Nephron (organoid): ENCODE measurements around the gene HNRNPAB.

Experiments used
- H3K27ac Mint-ChIP-seq, 3 experiments: 2 replicates each; pipeline ENCODE4 v1.8.0; 2020; ENCODE audit warnings: mixed read lengths in 3 of 3, mild to moderate bottlenecking in 2 of 3, moderate library complexity in 1 of 3
- H3K27me3 Mint-ChIP-seq: 2 replicates; pipeline ENCODE4 v1.8.0; 2021; ENCODE audit warnings: low read depth, mild to moderate bottlenecking, moderate library complexity, mixed read lengths
- H3K36me3 Mint-ChIP-seq: 2 replicates; pipeline ENCODE4 v1.8.0; 2020; ENCODE audit warnings: low read depth, mixed read lengths
- H3K4me1 Mint-ChIP-seq: 2 replicates; pipeline ENCODE4 v1.8.0; 2020; ENCODE audit warnings: mixed read lengths
- H3K4me3 Mint-ChIP-seq, 3 experiments: 2 replicates each; pipeline ENCODE4 v1.8.0; 2020; ENCODE audit warnings: mild to moderate bottlenecking in 3 of 3, mixed read lengths in 3 of 3, moderate library complexity in 2 of 3
- H3K9me3 Mint-ChIP-seq: 2 replicates; pipeline ENCODE4 v1.8.0; 2020; ENCODE audit warnings: mixed read lengths
- TF ChIP-seq, protein P1 (sequence below), 3 experiments: fragments of 200-600 bp; sonication (generic); IDR thresholded peaks; one replicate each; pipeline ENCODE4 v1.5.0; 2021; ENCODE audit warnings: antibody characterized with exemption in 3 of 3; ENCODE audit not compliant: unreplicated experiment in 3 of 3

The HNRNPAB gene

DNA sequence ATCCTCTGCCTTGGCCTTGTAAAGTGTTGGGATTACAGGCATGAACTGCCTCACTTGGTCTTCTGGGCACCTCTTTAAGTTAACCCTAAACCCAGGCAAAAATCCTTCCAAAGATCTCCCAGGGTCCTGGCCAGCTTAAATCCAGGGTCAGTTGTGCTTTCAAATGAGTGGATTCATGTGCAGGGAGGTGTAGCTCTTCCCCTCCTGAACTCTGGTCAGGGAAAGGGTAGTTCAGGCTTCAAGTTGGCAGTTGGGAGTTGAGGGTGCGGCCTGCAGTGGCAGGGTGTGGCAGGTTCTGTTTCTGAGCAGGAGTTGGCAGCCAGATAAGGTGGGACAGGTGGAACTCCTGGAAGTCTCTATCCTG, 3.6 kb downstream of the HNRNPAB start:
- Mint-ChIP-seq H3K27ac (peak overlapping the region in 1 of 3 experiments; percentile 57), H3K9me3 (no peaks in the 10 kb centered on the region), H3K27me3 (peaks cover 3% of the 10 kb centered on the region), H3K4me3 (peak overlapping the region; percentile 72 to 89 (median 83)), H3K4me1 (peaks cover 32% of the 10 kb centered on the region), H3K36me3 (peaks cover 72% of the 10 kb centered on the region)
- TF ChIP-seq, protein P1, sequence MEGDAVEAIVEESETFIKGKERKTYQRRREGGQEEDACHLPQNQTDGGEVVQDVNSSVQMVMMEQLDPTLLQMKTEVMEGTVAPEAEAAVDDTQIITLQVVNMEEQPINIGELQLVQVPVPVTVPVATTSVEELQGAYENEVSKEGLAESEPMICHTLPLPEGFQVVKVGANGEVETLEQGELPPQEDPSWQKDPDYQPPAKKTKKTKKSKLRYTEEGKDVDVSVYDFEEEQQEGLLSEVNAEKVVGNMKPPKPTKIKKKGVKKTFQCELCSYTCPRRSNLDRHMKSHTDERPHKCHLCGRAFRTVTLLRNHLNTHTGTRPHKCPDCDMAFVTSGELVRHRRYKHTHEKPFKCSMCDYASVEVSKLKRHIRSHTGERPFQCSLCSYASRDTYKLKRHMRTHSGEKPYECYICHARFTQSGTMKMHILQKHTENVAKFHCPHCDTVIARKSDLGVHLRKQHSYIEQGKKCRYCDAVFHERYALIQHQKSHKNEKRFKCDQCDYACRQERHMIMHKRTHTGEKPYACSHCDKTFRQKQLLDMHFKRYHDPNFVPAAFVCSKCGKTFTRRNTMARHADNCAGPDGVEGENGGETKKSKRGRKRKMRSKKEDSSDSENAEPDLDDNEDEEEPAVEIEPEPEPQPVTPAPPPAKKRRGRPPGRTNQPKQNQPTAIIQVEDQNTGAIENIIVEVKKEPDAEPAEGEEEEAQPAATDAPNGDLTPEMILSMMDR (IDR thresholded peaks at IDR 0.05; ENCODE audit: unreplicated experiment in 3 of 3), result no peak

DNA sequence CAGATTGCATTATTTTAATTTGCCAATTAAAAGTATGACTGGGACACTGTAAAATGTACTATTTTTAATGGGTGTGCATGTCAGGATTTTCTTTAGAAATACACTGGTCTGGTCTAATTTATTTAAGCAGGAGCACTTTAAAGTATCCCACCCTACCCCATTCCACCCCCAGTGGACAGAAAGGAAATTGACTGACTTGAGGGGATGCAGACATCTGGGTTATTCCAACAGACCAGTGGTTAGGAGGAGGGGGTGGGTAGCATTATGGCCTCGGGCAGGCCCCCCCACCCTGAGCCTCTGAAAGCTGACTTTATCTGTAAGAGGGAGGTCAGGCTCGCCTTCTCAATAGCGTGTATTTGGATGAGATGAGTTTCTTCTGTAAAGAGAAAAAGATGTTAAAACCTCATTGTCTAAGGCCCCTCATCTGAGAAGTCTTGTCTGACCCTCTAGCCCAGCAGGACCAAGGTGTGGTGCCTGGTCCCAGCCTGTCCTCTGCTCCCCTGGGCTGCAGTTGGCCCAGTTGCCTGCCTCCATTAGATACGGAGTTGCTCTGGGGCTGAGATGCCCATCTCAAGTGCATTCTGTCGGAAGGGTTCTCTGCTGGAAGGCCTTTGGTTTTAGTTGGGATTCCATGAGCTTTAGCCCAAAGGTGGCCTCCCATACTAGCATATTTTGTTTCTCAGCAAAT, 4.4 kb downstream of the HNRNPAB start:
- TF ChIP-seq, protein P1 (IDR thresholded peaks at IDR 0.05; ENCODE audit: unreplicated experiment in 3 of 3), result peak in 1 of 3 experiments; percentile 18
- peaks cover 3% of the 10 kb centered on the region for H3K27me3 Mint-ChIP-seq
- peaks cover 79% of the 10 kb centered on the region for H3K36me3 Mint-ChIP-seq
- peak overlapping the region in 1 of 3 experiments; percentile 37 for H3K27ac Mint-ChIP-seq
- no peaks in the 10 kb centered on the region for H3K9me3 Mint-ChIP-seq
- no peak overlapping the region for H3K4me3 Mint-ChIP-seq
- peaks cover 35% of the 10 kb centered on the region for H3K4me1 Mint-ChIP-seq

DNA sequence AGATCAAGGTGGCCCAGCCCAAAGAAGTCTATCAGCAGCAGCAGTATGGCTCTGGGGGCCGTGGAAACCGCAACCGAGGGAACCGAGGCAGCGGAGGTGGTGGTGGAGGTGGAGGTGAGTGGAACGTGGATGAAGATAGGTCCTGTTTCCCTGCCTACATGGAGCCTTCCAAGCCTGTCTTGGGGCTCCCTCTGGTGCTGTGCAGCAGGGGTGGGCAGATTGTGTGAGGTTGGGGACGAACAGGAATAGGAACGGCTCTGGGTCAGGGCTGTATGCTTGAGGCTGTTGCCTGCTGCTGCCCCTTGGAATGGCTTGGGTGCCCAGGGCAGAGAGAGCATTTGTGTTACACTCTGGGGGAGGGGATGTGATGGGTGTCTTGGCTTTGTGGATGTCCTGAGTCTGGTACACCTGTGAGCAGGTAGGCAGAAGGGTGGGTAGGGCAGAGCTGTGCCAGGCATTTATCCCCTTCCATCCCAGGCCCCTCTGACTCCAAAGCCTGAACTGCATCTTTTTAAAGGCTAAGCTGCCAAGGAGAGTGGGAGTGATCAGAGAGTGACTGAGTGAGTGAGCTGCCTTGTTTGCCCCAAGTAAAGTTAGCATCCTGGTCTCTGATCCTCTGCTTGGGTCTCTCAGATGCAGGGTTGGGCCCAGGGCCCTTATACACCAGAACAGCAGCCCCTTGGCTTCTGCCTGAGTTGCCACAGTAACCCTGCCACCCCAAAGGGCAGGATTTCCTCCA, 5.2 kb downstream of the HNRNPAB start:
- Mint-ChIP-seq H3K4me3 (no peak overlapping the region), H3K27ac (peak overlapping the region in 1 of 3 experiments; percentile 53), H3K36me3 (peaks cover 81% of the 10 kb centered on the region), H3K4me1 (peaks cover 33% of the 10 kb centered on the region), H3K27me3 (no peaks in the 10 kb centered on the region), H3K9me3 (no peaks in the 10 kb centered on the region)
- TF ChIP-seq, protein P1 (IDR thresholded peaks at IDR 0.05; ENCODE audit: unreplicated experiment in 3 of 3), result no peak

DNA sequence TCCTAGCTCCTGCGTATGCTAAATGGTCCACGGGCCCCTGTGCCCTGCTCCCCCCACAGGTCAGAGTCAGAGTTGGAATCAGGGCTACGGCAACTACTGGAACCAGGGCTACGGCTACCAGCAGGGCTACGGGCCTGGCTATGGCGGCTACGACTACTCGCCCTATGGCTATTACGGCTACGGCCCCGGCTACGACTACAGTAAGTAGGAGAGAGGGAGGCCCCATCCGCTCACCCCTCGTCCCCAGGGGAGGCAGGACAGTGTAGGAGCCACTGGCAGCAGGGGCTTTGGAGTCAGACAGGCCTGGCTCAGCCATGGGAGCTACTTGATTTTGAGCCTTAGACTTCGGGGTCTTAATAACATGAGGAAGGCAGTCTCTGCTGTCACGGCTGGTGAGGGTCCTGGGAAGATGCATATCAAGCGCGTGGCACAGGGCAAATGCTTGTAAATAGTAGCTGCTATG, 5.8 kb downstream of the HNRNPAB start:
- Mint-ChIP-seq H3K4me1 (peaks cover 32% of the 10 kb centered on the region), H3K27me3 (no peaks in the 10 kb centered on the region), H3K9me3 (no peaks in the 10 kb centered on the region), H3K4me3 (no peak overlapping the region), H3K36me3 (peaks cover 87% of the 10 kb centered on the region), H3K27ac (no peak overlapping the region)
- TF ChIP-seq, protein P1 (IDR thresholded peaks at IDR 0.05; ENCODE audit: unreplicated experiment in 3 of 3), result no peak

DNA sequence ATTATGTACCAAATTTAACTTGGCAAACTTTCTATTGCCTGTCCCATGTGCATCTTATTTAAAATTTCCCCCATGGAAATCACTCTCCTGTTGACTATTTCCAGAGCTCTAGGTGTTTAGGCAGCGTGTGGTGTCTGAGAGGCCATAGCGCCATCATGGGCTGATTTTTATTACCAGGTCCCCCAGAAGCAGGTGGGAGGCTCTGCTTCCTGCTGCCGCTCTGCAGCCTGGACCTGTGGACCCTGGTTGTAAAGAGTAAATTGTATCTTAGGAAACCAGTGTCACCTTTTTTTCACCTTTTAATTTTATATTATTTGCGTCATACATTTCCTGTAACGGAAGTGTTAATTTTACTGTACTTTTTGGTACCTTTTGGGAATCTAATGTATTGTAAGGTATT, 6.4 kb downstream of the HNRNPAB start:
- H3K4me1 Mint-ChIP-seq, result peaks cover 30% of the 10 kb centered on the region
- H3K36me3 Mint-ChIP-seq, result peaks cover 86% of the 10 kb centered on the region
- no peak overlapping the region for H3K27ac Mint-ChIP-seq
- no peaks in the 10 kb centered on the region for H3K27me3 Mint-ChIP-seq
- H3K4me3 Mint-ChIP-seq, result no peak overlapping the region
- TF ChIP-seq, protein P1 (IDR thresholded peaks at IDR 0.05; ENCODE audit: unreplicated experiment in 3 of 3), result no peak
- H3K9me3 Mint-ChIP-seq, result no peaks in the 10 kb centered on the region
